H9 (cell line): ENCODE measurements around the gene PPL. TPM values are rescaled to one million over a fixed set of nuclear protein-coding genes. Genes with fewer than 3 reads are reported as not detected.

Source experiments
- DNase-seq: peaks from one replicate; pipeline ENCODE4 v3.0.0-alpha.2; 2017
- H2AFZ ChIP-seq: one replicate; pipeline ENCODE4 v1.6.1; 2013; ENCODE audit warnings: mild to moderate bottlenecking, low read length, control low read depth, moderate library complexity
- H2AK5ac ChIP-seq: 2 replicates; pipeline ENCODE4 v1.6.1; 2013; ENCODE audit warnings: low read length, control low read depth, mixed read lengths; ENCODE audit not compliant: insufficient read length
- H2BK120ac ChIP-seq: one replicate; pipeline ENCODE4 v1.6.1; 2013; ENCODE audit warnings: low read depth, mild to moderate bottlenecking, low read length, control low read depth, inconsistent platforms; ENCODE audit not compliant: poor library complexity, severe bottlenecking
- H2BK12ac ChIP-seq: 2 replicates; pipeline ENCODE4 v1.6.1; 2013; ENCODE audit warnings: low read length, control low read depth, mixed read lengths, low read depth; ENCODE audit not compliant: insufficient read length
- H2BK15ac ChIP-seq: 2 replicates; pipeline ENCODE4 v1.6.1; 2013; ENCODE audit warnings: low read depth, low read length, control low read depth
- H2BK20ac ChIP-seq: one replicate; pipeline ENCODE4 v1.6.1; 2013; ENCODE audit warnings: low read depth, mild to moderate bottlenecking, low read length, control low read depth, inconsistent platforms; ENCODE audit not compliant: poor library complexity, severe bottlenecking
- H2BK5ac ChIP-seq: 2 replicates; pipeline ENCODE4 v1.6.1; 2013; ENCODE audit warnings: low read length, control low read depth, mixed read lengths; ENCODE audit not compliant: insufficient read length
- H3K14ac ChIP-seq: 2 replicates; pipeline ENCODE4 v1.6.1; 2013; ENCODE audit warnings: low read length, control low read depth; ENCODE audit not compliant: insufficient read depth
- H3K18ac ChIP-seq: 2 replicates; pipeline ENCODE4 v1.6.1; 2013; ENCODE audit warnings: low read depth, mild to moderate bottlenecking, mixed read lengths, low read length, control low read depth; ENCODE audit not compliant: insufficient read length
- H3K23ac ChIP-seq: 2 replicates; pipeline ENCODE4 v1.6.1; 2013; ENCODE audit warnings: low read length, control low read depth, mixed read lengths, low read depth; ENCODE audit not compliant: insufficient read length
- H3K23me2 ChIP-seq: 2 replicates; pipeline ENCODE4 v1.6.1; 2013; ENCODE audit warnings: low read depth, mild to moderate bottlenecking, mixed read lengths, low read length, control low read depth; ENCODE audit not compliant: insufficient read length, poor library complexity, severe bottlenecking
- H3K27ac ChIP-seq: 2 replicates; pipeline ENCODE4 v1.5.1; 2013; ENCODE audit warnings: low read length, control low read depth, mixed read lengths, low read depth; ENCODE audit not compliant: insufficient read length
- H3K27me3 ChIP-seq: 2 replicates; pipeline ENCODE4 v1.6.1; 2013; ENCODE audit warnings: low read length, control low read depth, inconsistent platforms; ENCODE audit not compliant: insufficient read depth
- H3K4ac ChIP-seq: 2 replicates; pipeline ENCODE4 v1.6.1; 2013; ENCODE audit warnings: low read depth, mild to moderate bottlenecking, control low read depth, inconsistent platforms, low read length, moderate library complexity
- H3K4me1 ChIP-seq: 2 replicates; pipeline ENCODE4 v1.6.1; 2013; ENCODE audit warnings: low read length, control low read depth, inconsistent platforms; ENCODE audit not compliant: insufficient read depth
- H3K4me2 ChIP-seq: 2 replicates; pipeline ENCODE4 v1.6.1; 2013; ENCODE audit warnings: low read length, control low read depth, mixed read lengths; ENCODE audit not compliant: insufficient read length, insufficient read depth
- H3K56ac ChIP-seq: 2 replicates; pipeline ENCODE4 v1.6.1; 2013; ENCODE audit warnings: low read depth, mild to moderate bottlenecking, mixed read lengths, low read length, control low read depth; ENCODE audit not compliant: insufficient read length
- H3K79me1 ChIP-seq: 2 replicates; pipeline ENCODE4 v1.6.1; 2013; ENCODE audit warnings: low read depth, mild to moderate bottlenecking, moderate library complexity, low read length, control low read depth, inconsistent platforms; ENCODE audit not compliant: insufficient read depth, poor library complexity, severe bottlenecking
- H3K79me2 ChIP-seq: 2 replicates; pipeline ENCODE4 v1.6.1; 2013; ENCODE audit warnings: low read length, control low read depth, inconsistent platforms; ENCODE audit not compliant: insufficient read depth
- H3K9ac ChIP-seq: 2 replicates; pipeline ENCODE4 v1.6.1; 2013; ENCODE audit warnings: low read length, control low read depth, mixed read lengths; ENCODE audit not compliant: insufficient read length; ENCODE audit errors: extremely low read depth
- H3K9me3 ChIP-seq: one replicate; pipeline ENCODE4 v1.6.1; 2013; ENCODE audit warnings: low read depth, low read length, inconsistent platforms; ENCODE audit not compliant: control insufficient read depth
- H3T11ph ChIP-seq: one replicate; pipeline ENCODE4 v1.6.1; 2013; ENCODE audit warnings: mild to moderate bottlenecking, low read length, control low read depth, inconsistent platforms
- H4K20me1 ChIP-seq: one replicate; pipeline ENCODE4 v1.6.1; 2013; ENCODE audit not compliant: control insufficient read depth, insufficient read length, insufficient read depth
- H4K5ac ChIP-seq: 2 replicates; pipeline ENCODE4 v1.6.1; 2013; ENCODE audit warnings: low read depth, mild to moderate bottlenecking, mixed read lengths, low read length, control low read depth; ENCODE audit not compliant: insufficient read length
- H4K8ac ChIP-seq: replicated peaks from 2 replicates; pipeline ENCODE4 v1.6.1; 2013; ENCODE audit warnings: low read length, control low read depth, mixed read lengths, low read depth; ENCODE audit not compliant: insufficient read length
- H4K91ac ChIP-seq: 2 replicates; pipeline ENCODE4 v1.6.1; 2013; ENCODE audit warnings: low read depth, mild to moderate bottlenecking, moderate library complexity, mixed read lengths, low read length, control low read depth; ENCODE audit not compliant: insufficient read length
- H3K27ac Mint-ChIP-seq, 3 experiments: 2 replicates in 2 of 3; 3 replicates in 1 of 3; pipeline ENCODE4 v1.8.0; 2020 to 2021; ENCODE audit warnings: mixed read lengths in 3 of 3, mild to moderate bottlenecking in 1 of 3, moderate library complexity in 1 of 3
- H3K27me3 Mint-ChIP-seq: 2 replicates; pipeline ENCODE4 v1.8.0; 2021; ENCODE audit warnings: low read depth, mild to moderate bottlenecking, moderate library complexity, mixed read lengths
- H3K36me3 Mint-ChIP-seq, 3 experiments: 2 replicates in 2 of 3; 3 replicates in 1 of 3; pipeline ENCODE4 v1.8.0; 2020 to 2021; ENCODE audit warnings: low read depth in 3 of 3, mixed read lengths in 3 of 3; ENCODE audit not compliant: insufficient read depth in 1 of 3
- H3K4me1 Mint-ChIP-seq, 2 experiments: 2 replicates each; pipeline ENCODE4 v1.8.0; 2020; ENCODE audit warnings: mixed read lengths in 2 of 2
- H3K4me3 Mint-ChIP-seq, 2 experiments: 2 replicates in 1 of 2; 3 replicates in 1 of 2; pipeline ENCODE4 v1.8.0; 2020 to 2021; ENCODE audit warnings: mild to moderate bottlenecking in 2 of 2, mixed read lengths in 2 of 2, moderate library complexity in 1 of 2
- H3K9me3 Mint-ChIP-seq, 2 experiments: 2 replicates in 1 of 2; 3 replicates in 1 of 2; pipeline ENCODE4 v1.8.0; 2020; ENCODE audit warnings: mild to moderate bottlenecking in 2 of 2, mixed read lengths in 2 of 2, moderate library complexity in 1 of 2
- CTCF ChIP-seq: fragments of 200-600 bp; sonication (generic); conservative IDR thresholded peaks from 3 replicates; pipeline ENCODE4 v1.8.0; 2021; ENCODE audit warnings: antibody characterized with exemption, mild to moderate bottlenecking
- WGBS: extraction: QIAGEN DNeasy Blood & Tissue Kit; methylation state at CpG from one replicate; pipeline ENCODE4 v1.1.7; 2013; ENCODE audit warnings: missing lambda C conversion rate, low lambda C conversion rate, mixed read lengths; ENCODE audit not compliant: insufficient read length; ENCODE audit errors: extremely low coverage; 5-methylcytosine and 5-hydroxymethylcytosine counted together
- total RNA-seq: library from RNA; stranded (reverse); gene quantifications from 2 replicates; pipeline ENCODE4 v1.2.1, GENCODE V29; 2021

Gene PPL
- total RNA-seq, 1 experiment from 2014 or later, result 29.2 TPM

- WGBS, result no CpG with 5 or more reads among the region's 17 CpGs
- no peaks in the 10 kb centered on the region for H3K27me3 ChIP-seq
- H3K9me3 Mint-ChIP-seq, result no peaks in the 10 kb centered on the region
- no peak overlapping the region for H3K4me2 ChIP-seq
- H3K23ac ChIP-seq, result no peak overlapping the region
- H2AK5ac ChIP-seq, result no peak overlapping the region
- H3K79me2 ChIP-seq, result no peaks in the 10 kb centered on the region
- H3K9ac ChIP-seq, result no peak overlapping the region
- no peak overlapping the region for H3T11ph ChIP-seq
- no peak overlapping the region for H4K91ac ChIP-seq
- no peak for DNase-seq
- no peak for TF ChIP-seq CTCF
- no peak overlapping the region for H3K56ac ChIP-seq
- H2AFZ ChIP-seq, result no peak overlapping the region
- H3K18ac ChIP-seq, result no peak overlapping the region
- H3K4me3 Mint-ChIP-seq, result no peak overlapping the region
- no peak overlapping the region for H3K14ac ChIP-seq
- no peak overlapping the region for H3K4ac ChIP-seq
- no peaks in the 10 kb centered on the region for H3K27me3 Mint-ChIP-seq
- H2BK5ac ChIP-seq, result no peak overlapping the region
- no peaks in the 10 kb centered on the region for H3K79me1 ChIP-seq
- H2BK120ac ChIP-seq, result no peak overlapping the region
- peaks cover 49 to 95% (median 86%) of the 10 kb centered on the region in 3 experiments for H3K36me3 Mint-ChIP-seq
- 0 out of 7 replicates have a peak overlapping the region, but pooled peaks of 1 of the 3 experiments have one; percentile 56 for H3K27ac Mint-ChIP-seq
- no peak overlapping the region for H2BK12ac ChIP-seq
- no peak overlapping the region for H3K27ac ChIP-seq
- H3K4me1 ChIP-seq, result no peaks in the 10 kb centered on the region
- H3K4me1 Mint-ChIP-seq, result no peaks in the 10 kb centered on the region
- H4K5ac ChIP-seq, result no peak overlapping the region
- no peak overlapping the region for H4K8ac ChIP-seq
- H4K20me1 ChIP-seq, result peaks cover 2% of the 10 kb centered on the region
- no peak overlapping the region for H2BK15ac ChIP-seq
- no peaks in the 10 kb centered on the region for H3K9me3 ChIP-seq
- no peaks in the 10 kb centered on the region for H3K23me2 ChIP-seq
- H2BK20ac ChIP-seq, result no peak overlapping the region
Observed at GRCh38 chr16:4880006-4880580, 56.9 kb downstream of the PPL start.
